Activated CD8-positive, alpha-beta T cell treated with anti-CD3 and anti-CD28 coated beads for 36 hours (primary cell): Measurements from ENCODE around the gene SYP. TPM values are rescaled to one million over a fixed set of nuclear protein-coding genes. Genes with fewer than 3 reads are reported as not detected.

Source experiments
- ATAC-seq: fragments of 200-7000 bp; cut with Tn5 transposase; one replicate; pipeline ENCODE4 v1.10.0; 2021; ENCODE audit warnings: mild to moderate bottlenecking, moderate library complexity
- CTCF ChIA-PET: fragments of 350-600 bp; sonication (Branson Sonifier 250); formaldehyde crosslinking; loops from one replicate; lab custom pipeline; 2021; ENCODE audit warnings: antibody characterized with exemption; lab: Charles Lee
- POLR2A ChIA-PET: fragments of 350-600 bp; sonication (Branson Sonifier 250); formaldehyde crosslinking; loops from one replicate; lab custom pipeline; 2021; ENCODE audit warnings: antibody characterized with exemption; lab: Charles Lee
- DNase-seq: peaks from one replicate; pipeline ENCODE4 v3.0.0-alpha.2; 2020
- H3K27ac Mint-ChIP-seq: one replicate; pipeline ENCODE4 v1.8.0; 2021; ENCODE audit warnings: mild to moderate bottlenecking, mixed read lengths
- H3K27me3 Mint-ChIP-seq: one replicate; pipeline ENCODE4 v1.8.0; 2021; ENCODE audit warnings: mixed read lengths
- H3K36me3 Mint-ChIP-seq: one replicate; pipeline ENCODE4 v1.8.0; 2021; ENCODE audit warnings: low read depth, mixed read lengths
- H3K4me1 Mint-ChIP-seq: one replicate; pipeline ENCODE4 v1.8.0; 2021; ENCODE audit warnings: low read depth, mixed read lengths
- H3K4me3 Mint-ChIP-seq: one replicate; pipeline ENCODE4 v1.8.0; 2021; ENCODE audit warnings: mild to moderate bottlenecking, moderate library complexity, mixed read lengths
- H3K9me3 Mint-ChIP-seq: one replicate; pipeline ENCODE4 v1.8.0; 2021; ENCODE audit warnings: mixed read lengths
- intact Hi-C: fragments of 100-400 bp; cut with micrococcal nuclease; formaldehyde crosslinking; loops from one replicate; pipeline ENCODE4 v1.10.0; 2022
- total RNA-seq, 2 experiments: library from RNA; stranded (reverse); gene quantifications; one replicate each; pipeline ENCODE4 v1.2.3, GENCODE V29; 2021
- TF ChIP-seq, protein P1 (sequence below): fragments of 200-600 bp; IDR thresholded peaks from one replicate; pipeline ENCODE4 v1.8.0; 2022; ENCODE audit warnings: antibody characterized with exemption, mild to moderate bottlenecking

The SYP gene
- total RNA-seq, 2 experiments from 2014 or later = 10.2 to 11.4 TPM

DNA sequence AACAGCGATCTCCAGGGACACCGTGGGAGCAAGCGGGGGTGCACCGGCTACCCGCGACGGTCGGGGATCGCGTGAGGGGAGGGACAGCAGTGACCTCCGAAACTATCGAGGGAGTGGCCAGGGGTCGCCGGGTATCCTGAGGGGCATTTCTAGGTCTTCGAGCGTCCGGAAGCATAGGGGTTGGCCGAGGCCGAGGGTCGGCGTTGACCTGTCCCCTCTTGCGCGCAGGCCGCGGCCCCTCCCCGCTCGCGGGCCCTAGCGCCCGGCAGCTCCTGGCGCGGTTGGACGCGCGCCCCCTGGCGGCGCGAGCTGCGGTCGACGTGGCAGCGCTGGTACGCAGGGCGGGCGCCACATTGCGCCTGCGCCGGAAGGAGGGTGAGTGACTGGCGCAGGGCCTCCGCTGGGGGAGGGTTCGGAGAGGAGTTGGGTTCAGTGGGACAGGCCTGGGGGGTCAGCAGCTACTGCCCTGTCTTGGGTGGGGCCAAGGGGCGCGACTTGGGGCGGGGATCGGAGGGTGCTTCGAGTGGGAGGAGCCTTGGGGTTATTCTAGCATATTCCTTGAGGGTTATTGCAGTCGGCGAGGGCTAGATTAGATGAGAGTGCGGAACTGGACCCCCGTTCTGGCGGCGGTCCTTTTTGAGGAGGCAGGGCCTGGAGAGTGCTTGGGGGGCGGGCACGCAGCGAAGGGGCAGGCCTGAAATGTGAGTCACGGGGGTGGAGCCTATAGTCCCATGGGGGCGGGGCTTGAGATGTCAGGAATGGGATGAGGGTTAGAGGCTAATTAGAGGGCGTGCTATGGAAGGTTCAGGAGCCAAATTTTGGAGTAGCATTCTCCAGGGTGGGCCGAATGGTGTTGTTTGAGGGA lies 36.2 kb downstream of the SYP start:
- ChIA-PET POLR2A (interaction anchor here (1.0 kb wide), 1 partner anchor 13 kb away, joined by 3 read pairs; no protein-coding TSS in a partner anchor), CTCF (interaction anchor here (1.3 to 6.1 kb wide), 3 partner anchors 9 to 112 kb away, joined by 3 to 34 read pairs (median 6); no protein-coding TSS in a partner anchor)
- peaks cover 25% of the 10 kb centered on the region for H3K4me1 Mint-ChIP-seq
- H3K27me3 Mint-ChIP-seq = no peaks in the 10 kb centered on the region
- H3K27ac Mint-ChIP-seq = peak overlapping the region; percentile 92
- no peaks in the 10 kb centered on the region for H3K9me3 Mint-ChIP-seq
- no peaks in the 10 kb centered on the region for H3K36me3 Mint-ChIP-seq
- DNase-seq = peak; percentile 82
- peak; percentile 64 for ATAC-seq
- TF ChIP-seq, protein P1, sequence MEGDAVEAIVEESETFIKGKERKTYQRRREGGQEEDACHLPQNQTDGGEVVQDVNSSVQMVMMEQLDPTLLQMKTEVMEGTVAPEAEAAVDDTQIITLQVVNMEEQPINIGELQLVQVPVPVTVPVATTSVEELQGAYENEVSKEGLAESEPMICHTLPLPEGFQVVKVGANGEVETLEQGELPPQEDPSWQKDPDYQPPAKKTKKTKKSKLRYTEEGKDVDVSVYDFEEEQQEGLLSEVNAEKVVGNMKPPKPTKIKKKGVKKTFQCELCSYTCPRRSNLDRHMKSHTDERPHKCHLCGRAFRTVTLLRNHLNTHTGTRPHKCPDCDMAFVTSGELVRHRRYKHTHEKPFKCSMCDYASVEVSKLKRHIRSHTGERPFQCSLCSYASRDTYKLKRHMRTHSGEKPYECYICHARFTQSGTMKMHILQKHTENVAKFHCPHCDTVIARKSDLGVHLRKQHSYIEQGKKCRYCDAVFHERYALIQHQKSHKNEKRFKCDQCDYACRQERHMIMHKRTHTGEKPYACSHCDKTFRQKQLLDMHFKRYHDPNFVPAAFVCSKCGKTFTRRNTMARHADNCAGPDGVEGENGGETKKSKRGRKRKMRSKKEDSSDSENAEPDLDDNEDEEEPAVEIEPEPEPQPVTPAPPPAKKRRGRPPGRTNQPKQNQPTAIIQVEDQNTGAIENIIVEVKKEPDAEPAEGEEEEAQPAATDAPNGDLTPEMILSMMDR = peak; percentile 70
- intact Hi-C loops = no loop called here
- peak overlapping the region; percentile 69 for H3K4me3 Mint-ChIP-seq

DNA sequence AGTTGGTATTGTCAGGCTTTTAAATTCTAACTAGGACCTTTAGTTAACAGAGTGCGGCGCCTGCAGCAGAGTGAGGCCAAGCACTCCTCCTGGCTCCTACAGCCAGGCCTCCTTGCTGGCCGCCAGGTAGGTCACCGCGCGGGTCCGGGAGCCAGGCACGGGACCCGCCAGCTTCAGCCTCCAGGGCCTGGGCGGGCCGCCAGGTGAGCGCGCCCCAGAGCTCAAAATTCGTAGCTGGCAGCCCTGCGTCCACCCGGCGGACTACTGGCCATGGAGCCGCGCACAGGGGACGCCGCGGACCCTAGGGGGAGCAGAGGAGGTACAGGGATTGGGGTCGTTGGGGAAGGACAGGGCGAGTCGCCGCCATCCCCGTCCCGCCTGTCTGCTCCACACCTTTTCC lies 37.4 kb downstream of the SYP start, which contains the start of gene MAGIX:
TSS of gene MAGIX (plus strand) at position 139 of the 400 bp plus-strand sequence. CDS start at position 271, 132 bp downstream.
- Mint-ChIP-seq H3K27ac (peak within 1 kb of the TSS; percentile 46), H3K4me1 (peaks cover 21% of the 10 kb centered on the region), H3K4me3 (peak within 1 kb of the TSS; percentile 61), H3K27me3 (no peaks in the 10 kb centered on the region), H3K9me3 (no peaks in the 10 kb centered on the region), H3K36me3 (no peaks in the 10 kb centered on the region)
- intact Hi-C loops = no loop called here
- TF ChIP-seq, protein P1 = no peak
- DNase-seq (no peak), ATAC-seq (no peak)
- ChIA-PET POLR2A (no interaction called here), CTCF (interaction anchor here (0.7 kb wide), 1 partner anchor 113 kb away, joined by 3 read pairs; no protein-coding TSS in a partner anchor)

DNA sequence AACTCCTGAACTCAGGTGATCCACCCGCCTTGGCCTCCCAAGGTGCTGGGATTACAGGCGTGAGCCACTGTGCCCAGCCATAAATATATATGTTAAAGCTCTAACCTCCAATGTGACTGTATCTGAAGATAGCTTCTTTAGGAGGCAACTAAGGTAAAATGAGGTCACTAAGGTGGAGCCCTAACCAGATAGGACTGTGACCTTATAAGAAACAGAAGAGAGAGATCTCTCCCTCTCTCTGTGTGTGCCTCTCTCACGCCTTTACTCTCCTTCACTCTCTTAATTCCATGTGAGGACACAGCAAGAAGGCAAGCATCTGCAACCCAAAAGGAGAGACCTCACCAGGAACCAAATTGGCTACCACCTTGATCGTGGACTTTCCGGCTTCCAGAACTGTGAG lies 38.4 kb downstream of the SYP start:
- POLR2A ChIA-PET = interaction anchor here (1.1 kb wide), 1 partner anchor 11 kb away, joined by 3 read pairs; no protein-coding TSS in a partner anchor

DNA sequence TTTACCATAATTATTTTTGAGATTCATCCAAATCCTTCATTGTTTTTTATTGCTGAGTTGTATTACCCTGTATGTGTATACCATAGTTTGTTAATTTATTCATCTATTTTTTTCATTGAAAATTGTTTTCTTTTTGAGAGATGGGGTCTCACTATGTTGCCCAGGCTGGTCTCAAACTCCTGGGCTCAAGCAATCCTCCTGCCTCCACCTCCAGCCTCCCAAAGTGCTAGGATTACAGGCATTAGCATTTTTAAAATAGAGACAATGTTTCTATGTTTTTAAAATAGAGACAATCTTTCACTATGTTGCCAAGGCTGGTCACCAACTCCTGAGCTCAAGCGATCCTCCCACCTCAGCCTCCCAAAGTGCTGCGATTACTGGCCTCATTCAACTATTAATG lies 39.1 kb downstream of the SYP start:
- Mint-ChIP-seq H3K9me3 (no peaks in the 10 kb centered on the region), H3K27me3 (no peaks in the 10 kb centered on the region), H3K4me1 (peaks cover 16% of the 10 kb centered on the region), H3K27ac (no peak overlapping the region), H3K4me3 (no peak overlapping the region), H3K36me3 (no peaks in the 10 kb centered on the region)
- intact Hi-C loops = no loop called here
- ATAC-seq (no peak), DNase-seq (no peak)
- ChIA-PET POLR2A (interaction anchor here (1.1 kb wide), 1 partner anchor 12 kb away, joined by 3 read pairs; no protein-coding TSS in a partner anchor), CTCF (no interaction called here)
- TF ChIP-seq, protein P1 = no peak

More for the DNA sequence above, 38.4 kb downstream of the SYP start:
- DNase-seq (no peak), ATAC-seq (no peak)
- no peaks in the 10 kb centered on the region for H3K36me3 Mint-ChIP-seq
- no peaks in the 10 kb centered on the region for H3K27me3 Mint-ChIP-seq
- CTCF ChIA-PET = no interaction called here
- H3K4me1 Mint-ChIP-seq = peaks cover 16% of the 10 kb centered on the region
- H3K27ac Mint-ChIP-seq = no peak overlapping the region
- H3K4me3 Mint-ChIP-seq = no peak overlapping the region
- TF ChIP-seq, protein P1 = no peak
- intact Hi-C loops = no loop called here
- no peaks in the 10 kb centered on the region for H3K9me3 Mint-ChIP-seq

DNA sequence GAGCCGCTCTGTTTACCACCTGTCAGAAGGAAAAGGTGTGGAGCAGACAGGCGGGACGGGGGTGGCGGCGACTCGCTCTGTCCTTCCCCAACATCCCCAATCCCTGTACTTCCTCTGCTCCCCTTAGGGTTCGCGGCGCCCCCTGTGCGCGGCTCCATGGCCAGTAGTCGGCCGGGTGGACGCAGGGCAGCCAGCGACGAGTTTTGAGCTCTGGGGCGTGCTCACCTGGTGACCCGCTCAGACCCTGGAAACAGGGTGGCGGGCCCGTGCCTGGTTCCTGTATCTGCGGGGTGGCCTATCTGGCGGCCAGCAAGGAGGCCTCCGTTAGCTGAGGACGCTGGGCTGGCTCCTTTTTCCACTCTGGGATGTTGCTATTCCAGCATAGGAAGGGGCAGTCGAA lies 42.8 kb downstream of the SYP start:
- ATAC-seq (no peak), DNase-seq (no peak)
- no peaks in the 10 kb centered on the region for H3K36me3 Mint-ChIP-seq
- no peak overlapping the region for H3K27ac Mint-ChIP-seq
- ChIA-PET POLR2A (interaction anchor here (0.9 kb wide), 1 partner anchor 36 kb away, joined by 3 read pairs; no protein-coding TSS in a partner anchor), CTCF (no interaction called here)
- intact Hi-C loops = no loop called here
- TF ChIP-seq, protein P1 = no peak
- no peaks in the 10 kb centered on the region for H3K27me3 Mint-ChIP-seq
- H3K9me3 Mint-ChIP-seq = no peaks in the 10 kb centered on the region
- peaks cover 13% of the 10 kb centered on the region for H3K4me1 Mint-ChIP-seq
- H3K4me3 Mint-ChIP-seq = no peak overlapping the region
